ENCODE measurements around the gene NRXN3.

DNA sequence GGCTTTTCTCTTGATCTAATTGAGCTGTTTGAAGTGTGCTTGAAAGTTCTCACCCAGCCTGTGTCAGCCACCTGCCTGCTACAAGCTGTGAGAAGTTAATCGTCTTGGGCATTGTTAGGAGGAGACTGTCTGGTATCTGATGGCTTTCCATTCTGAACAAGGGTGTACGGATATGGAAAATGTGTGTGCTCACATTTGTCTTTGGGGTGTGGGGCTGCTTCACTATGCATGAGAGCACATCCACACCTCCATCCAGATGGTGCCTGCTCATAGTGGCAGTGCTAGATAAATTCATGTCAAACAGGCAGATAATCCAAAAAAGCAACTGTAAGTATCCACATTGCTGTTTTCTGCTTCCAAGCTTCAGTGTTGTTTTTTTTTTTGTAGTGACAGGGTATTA lies 1578.9 kb downstream of the NRXN3 start:
- TF ChIP-seq EZH2phosphoT487 (IDR thresholded peaks at IDR 0.05; ENCODE audit: insufficient read depth, low read depth) (no peak), EZH2 (IDR thresholded peaks at IDR 0.05; ENCODE audit: insufficient read depth, poor library complexity, severe bottlenecking) (no peak)
